NOMO-1 treated with dmso at 0.1 percent for 144 hours (cell line): Measurements from ENCODE around the gene RNF186.
"Not testable (repeated sequence)": the region's sequence is repeated elsewhere in the genome, so short reads cannot be mapped to it uniquely, and the experiment has no call there.

Experiments used
- DNase-seq: peaks from one replicate; lab custom pipeline; 2025; ENCODE audit not compliant: unreplicated experiment; lab: John Stamatoyannopoulos, UW

The RNF186 gene

DNA sequence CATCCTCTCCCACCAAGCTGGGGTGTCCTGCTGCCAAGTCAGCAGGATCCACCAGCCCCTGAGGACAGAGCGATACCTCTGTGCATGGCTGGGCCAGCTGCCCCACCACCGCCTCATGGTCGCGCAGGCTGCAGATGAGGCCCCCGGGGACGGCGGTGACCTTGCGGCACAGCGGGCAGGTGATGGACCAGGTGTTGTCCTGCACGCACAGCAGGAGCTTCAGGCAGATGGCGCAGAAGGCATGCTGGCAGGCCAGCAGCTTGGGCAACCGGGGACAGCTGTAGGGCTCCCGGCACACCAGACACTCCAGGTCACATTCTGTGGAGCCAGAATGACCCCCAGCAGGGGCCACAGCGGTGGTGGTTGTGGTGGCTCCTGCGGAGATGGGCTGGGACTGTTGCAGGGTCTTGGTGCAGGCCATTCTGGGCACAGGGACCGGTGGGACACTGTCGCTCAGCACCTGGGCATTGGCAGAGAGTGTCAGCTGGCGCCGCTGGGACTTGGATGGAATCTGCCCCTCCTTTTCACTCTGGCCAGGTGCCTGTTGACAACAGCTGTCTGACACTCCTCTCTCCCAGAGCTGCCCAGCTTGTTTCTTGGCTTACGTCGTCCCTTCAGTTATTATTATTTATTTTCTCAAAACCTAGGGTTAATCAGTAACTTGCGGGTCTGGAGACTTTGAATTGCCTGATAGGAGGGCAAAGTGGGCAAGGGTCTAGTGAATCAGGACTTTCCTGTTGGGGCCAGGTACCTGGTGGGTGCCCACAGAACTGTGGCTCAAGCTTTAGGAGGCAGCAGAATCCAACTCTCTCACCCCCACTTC lies at the start of gene RNF186:
Gene RNF186, minus strand, starts transcription at position 603 of the 823 bp plus-strand sequence. Its CDS starts 182 bp downstream, at position 421.
- no peak for DNase-seq

GRCh38 chr1:19864570-19865160 lies 49.6 kb upstream of the RNF186 start:
- DNase-seq: no peak

DNA sequence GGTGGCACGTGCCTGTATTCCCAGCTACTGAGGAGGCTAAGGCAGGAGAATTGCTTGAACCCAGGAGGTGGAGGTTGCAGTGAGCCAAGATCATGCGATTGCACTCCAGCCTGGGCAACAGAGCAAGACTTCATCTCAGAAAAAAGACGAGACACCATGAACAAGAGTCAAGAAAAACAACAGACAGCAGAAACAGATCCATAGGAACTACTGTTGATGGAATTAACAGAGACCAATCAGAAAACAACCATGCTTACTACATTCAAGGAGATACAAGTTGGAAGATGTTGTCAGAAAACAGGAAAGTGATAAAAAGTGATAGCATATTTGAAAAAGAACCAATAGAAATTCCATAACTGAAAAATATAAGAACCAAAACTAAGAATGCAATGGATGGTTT lies 47.9 kb upstream of the RNF186 start:
- DNase-seq: no peak

DNA sequence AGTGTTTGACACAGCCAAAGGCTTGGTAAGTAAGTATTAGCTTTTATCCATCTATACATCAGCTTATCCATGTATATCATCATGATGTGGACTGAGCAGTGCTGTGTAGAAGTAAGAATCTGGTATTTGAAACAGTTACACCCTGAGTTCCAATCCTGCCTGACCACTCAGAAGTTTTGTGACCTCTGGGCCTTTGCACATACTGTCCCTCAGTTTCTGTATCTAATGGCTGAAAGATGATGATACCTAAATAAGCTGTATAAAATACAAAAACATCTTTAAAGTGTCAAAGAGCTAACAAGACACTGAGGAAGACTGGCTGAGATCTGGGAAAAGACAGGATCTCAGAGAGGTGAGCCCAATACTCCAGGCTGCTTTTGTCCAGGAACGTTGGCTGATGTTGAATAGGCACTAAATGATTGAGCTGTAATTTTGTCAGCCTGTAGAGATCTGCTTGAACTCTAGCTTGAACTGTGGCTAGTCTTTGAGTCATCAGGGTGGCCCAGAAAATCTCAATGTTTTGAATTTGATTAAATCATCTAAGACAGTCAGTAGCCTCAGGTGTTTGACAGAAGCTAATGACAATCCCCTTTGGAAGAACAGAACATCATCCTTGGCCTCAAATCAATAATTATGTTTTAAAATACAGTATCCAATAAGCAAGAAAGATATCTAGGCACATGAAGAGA lies 46.9 kb upstream of the RNF186 start:
- no peak for DNase-seq

DNA sequence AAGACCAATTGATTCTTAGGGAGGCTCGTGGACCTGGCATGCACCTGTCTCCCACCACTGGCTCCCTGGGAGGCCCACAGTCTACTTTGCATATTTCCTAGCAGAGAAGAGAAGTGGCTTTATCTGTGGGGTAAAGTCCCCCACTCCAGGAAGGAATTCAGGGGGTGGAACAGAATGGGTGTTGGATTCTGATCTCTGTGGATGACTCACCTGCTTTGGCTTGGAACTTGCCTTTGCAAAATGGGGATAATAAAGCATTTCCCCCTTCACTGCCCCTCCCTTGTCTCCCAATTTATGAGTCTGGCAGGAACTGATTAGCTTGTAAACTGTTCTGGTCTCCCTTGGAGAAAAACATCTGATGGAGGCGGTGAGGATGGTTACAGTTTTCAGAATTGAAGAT lies 46.0 kb upstream of the RNF186 start:
- no peak for DNase-seq

GRCh38 chr1:19860418-19860817 lies 45.3 kb upstream of the RNF186 start:
- no peak for DNase-seq

GRCh38 chr1:19859876-19860275 lies 44.8 kb upstream of the RNF186 start:
- no peak for DNase-seq

GRCh38 chr1:19858893-19859292 lies 43.8 kb upstream of the RNF186 start:
- no peak for DNase-seq

DNA sequence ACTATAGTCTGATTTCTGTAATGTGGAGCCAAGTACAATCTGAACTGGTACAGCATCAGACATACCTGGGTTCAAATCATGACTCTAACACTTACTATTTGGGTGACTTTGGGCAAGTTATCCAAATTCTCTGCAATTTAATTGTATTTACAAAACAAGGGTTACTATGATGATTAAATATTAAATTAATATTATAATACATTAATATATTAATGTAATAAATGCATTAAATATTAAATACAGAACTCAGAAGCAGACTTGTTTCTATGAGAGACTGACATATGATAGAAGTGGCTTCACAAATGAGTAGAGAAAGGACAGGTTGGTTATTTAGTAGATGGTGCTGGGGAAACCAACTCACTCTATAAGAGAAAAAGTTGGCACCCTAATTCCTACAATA lies 39.8 kb upstream of the RNF186 start:
- no peak for DNase-seq

DNA sequence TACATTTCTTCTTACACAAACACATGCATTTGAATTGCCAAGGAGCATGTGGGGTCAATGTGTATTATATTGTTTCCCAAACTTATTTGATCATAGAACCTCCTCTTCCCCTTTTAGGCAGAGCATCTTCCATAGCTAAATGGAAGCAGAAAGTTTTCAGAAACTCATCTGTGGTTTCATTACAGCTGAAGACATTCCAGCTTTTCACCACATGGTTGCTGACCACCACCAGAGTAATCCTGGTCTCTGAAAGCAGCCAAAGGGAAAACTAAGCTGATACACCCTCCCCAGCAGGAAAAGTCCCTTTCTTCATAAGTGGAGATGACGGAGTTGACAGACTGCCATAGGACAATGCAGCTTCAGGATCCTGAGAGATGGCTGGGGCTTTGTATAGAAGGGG lies 37.0 kb upstream of the RNF186 start:
- DNase-seq: no peak

- no peak for DNase-seq
Observed at GRCh38 chr1:19850214-19850613, 35.1 kb upstream of the RNF186 start.

DNA sequence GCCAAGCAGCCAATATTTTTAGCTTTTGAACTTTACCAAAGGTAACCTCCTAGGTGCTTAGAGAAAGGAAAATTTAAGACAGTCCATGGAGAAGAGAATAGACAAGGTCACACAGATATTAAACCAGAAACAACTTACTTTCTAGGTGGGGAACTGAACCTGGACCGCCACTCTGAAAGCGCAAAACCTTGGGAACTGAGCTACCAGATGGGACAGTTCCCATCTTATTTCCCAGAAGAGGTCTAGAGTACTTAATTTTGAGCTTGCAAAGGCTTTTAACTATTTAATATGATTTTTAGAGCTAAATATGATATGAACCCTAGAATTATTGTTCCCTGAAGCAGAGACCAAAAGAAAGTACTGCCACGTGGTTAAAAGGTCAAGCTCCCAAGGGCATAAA lies 34.2 kb upstream of the RNF186 start:
- not testable (repeated sequence) for DNase-seq

DNA sequence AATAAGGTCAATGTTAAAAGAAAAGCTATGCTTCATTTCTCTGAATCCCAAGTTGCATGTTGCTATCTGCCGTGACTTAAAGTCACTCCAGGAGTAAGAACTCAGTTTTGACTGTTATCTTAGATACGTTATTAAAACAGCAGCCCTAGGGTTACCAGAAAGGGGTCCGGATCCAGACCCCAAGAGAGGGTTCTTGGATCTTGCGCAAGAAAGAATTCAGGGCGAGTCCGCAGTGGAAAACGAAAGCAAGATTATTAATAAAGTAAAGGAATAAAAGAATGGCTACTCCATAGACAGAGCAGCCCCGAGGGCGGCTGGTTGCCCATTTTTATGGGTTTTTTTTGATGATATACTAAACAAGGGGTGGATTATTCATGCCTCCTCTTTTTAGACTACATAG lies 32.3 kb upstream of the RNF186 start:
- not testable (repeated sequence) for DNase-seq

DNA sequence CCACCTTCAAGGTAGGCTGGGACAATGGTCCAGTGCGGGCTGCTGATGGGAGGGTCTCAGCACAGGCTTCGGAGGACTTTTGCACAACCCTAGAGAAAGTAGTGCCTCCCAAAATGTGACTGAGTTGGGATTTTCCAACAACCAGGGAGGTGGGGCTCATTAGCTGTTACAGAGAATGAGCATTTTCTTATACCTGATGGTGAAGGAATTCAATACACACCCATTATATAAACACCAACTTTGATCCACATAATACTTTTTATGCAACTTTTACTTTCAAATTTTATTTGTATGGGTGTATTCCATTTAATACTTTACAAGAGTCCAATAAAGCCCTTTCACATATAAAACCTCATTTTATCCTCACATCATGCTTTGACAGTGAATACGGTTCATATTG lies 31.3 kb upstream of the RNF186 start:
- no peak for DNase-seq

DNA sequence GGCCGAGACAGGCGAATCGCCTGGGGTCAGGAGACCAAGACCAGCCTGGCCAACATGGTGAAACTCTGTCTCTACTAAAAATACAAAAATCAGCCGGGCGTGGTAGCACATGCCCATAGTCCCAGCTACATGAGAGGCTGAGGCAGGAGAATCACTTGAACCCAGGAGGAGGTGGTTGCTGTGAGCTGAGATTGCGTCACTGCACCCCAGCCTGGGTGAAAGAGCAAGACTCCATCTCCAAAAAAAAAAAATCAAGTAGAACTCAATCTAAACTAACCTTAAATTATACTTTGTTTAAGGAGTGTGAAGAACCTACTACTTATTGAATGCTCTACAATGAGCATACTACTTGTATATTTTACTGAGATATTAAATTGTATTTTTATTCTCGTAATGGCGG lies 30.5 kb upstream of the RNF186 start:
- no peak for DNase-seq

DNA sequence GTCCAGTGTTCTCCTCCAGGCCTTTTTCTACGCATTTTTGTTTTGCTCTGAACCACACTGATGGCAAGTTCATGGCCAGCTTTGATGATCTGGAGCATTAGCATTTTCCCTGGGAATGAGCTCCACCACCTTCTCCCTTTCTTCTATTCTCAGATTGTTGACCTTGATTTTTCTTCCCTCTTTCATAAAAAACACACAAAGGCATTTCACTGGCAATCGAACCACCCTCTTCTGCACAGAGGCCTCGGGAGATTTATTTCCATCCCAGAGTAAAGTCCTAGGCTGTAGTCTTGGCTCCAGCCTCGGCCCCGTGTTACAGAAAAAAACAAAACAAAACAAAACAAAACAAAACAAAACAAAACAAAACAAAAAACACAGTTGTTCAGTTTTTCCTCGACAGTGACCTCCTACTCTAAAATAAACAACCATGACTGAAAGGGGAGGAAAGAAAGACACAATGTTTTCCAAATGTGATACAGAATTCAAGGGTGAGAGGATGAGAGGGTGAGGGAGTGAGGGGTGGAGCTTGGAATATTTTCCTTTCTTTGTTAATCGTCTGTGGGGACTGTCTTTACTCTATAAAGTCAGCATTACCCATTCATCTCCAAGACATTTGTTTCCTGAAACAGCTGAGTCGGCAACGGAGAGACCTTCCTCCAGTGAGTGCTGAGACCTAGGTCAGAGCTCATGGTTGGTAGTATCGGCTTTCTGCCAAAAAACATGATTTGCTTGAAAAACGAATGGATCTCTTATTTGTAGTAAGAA lies 29.8 kb upstream of the RNF186 start:
- no peak for DNase-seq

DNA sequence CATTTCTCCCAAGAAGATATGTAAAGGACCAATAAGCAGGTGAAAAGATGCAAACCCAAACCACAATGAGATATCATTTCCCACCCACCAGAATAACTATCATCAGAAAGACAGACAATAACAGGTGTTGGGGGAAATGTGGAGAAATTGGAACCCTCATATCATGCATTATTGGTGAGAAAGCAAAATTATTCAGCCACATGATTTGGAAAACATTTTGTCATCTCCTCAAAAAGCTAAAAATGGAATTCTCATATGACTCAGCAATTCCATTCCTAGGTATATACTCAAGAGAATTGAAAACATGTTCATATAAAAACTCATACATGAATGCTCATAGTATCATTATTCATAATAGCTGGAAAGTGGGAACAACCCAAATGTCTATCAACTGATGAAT lies 25.1 kb upstream of the RNF186 start:
- no peak for DNase-seq

GRCh38 chr1:19837866-19838265 lies 22.8 kb upstream of the RNF186 start:
- no peak for DNase-seq

GRCh38 chr1:19835578-19835977 lies 20.5 kb upstream of the RNF186 start:
- no peak for DNase-seq

DNA sequence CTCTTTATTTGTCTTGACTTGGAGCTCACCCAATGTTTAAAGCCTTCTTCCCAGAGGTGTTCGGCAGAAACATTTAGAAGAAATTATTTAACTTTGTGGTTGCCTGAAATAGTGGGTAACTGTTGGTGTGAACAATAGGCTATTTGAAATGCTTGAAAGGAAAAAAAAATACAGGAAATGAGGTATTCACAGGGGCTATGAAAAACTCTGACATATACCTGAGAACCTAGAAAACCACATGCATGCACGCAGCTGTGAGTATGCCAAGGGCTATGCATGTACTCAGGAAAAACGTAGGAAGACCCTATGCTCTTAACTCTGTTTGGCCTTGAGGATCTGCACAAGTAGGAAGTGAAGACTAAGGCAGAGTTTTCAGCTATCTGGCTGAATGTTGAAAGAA lies 16.4 kb upstream of the RNF186 start:
- no peak for DNase-seq

- DNase-seq: no peak
Observed at GRCh38 chr1:19828546-19828945, 13.5 kb upstream of the RNF186 start.
